ENCODE results near the gene ALDH3B1. TPM values are rescaled to one million over a fixed set of nuclear protein-coding genes. Genes with fewer than 3 reads are reported as not detected.
"Not testable (repeated sequence)": the region's sequence is repeated elsewhere in the genome, so short reads cannot be mapped to it uniquely, and the experiment has no call there.

ALDH3B1 gene
- total RNA-seq (2022) (41.6 and 68.2 TPM in 2 replicates), Bru-seq, nascent RNA (percentile 72 among the genes with signal in this experiment), BruChase-seq, experiment 1, labeled RNA remaining after a 6-hour chase (percentile 69 among the genes with signal in this experiment), BruChase-seq, experiment 2, labeled RNA remaining after a 2-hour chase (percentile 70 among the genes with signal in this experiment)
- long read RNA-seq, transcript ALDH3B1-201 (10 exons, 2,786 nt): major isoform, 48 of 88 reads
- long read RNA-seq, partial matches to known transcripts: 10 of 88 reads
- long read RNA-seq, other reads (novel, unspliced or antisense): 21 of 88 reads

GRCh38 chr11:68010090-68011041 lies at the start of gene ALDH3B1:
Gene ALDH3B1 (plus strand): TSS chr11:68010327. CDS start chr11:68015298, 4,971 bp downstream.
- peak within 1 kb of the TSS; percentile 88 for H3K4me3 Mint-ChIP-seq (ENCODE audit: low read depth, unreplicated experiment)
- no peak for TF ChIP-seq CTCF (IDR thresholded peaks at IDR 0.05; ENCODE audit: unreplicated experiment)
- H3K27ac Mint-ChIP-seq (ENCODE audit: unreplicated experiment): peak within 1 kb of the TSS; percentile 97
- intact Hi-C loops (cut with micrococcal nuclease; ENCODE audit: unreplicated experiment): no loop called here
- peak; percentile 94 for DNase-seq
- BruUV-seq (replicated peaks): no TSS peak
- H3K4me1 Mint-ChIP-seq (ENCODE audit: low read depth, unreplicated experiment): peaks cover 70% of the 10 kb centered on the region
- no peaks in the 10 kb centered on the region for H3K9me3 Mint-ChIP-seq (ENCODE audit: low read depth, unreplicated experiment)
- peaks cover 70% of the 10 kb centered on the region for H3K36me3 Mint-ChIP-seq (ENCODE audit: insufficient read depth, unreplicated experiment)
- no peaks in the 10 kb centered on the region for H3K27me3 Mint-ChIP-seq (ENCODE audit: unreplicated experiment)
- CTCF ChIA-PET: interaction anchor here (0.6 to 1.9 kb wide), 4 partner anchors 11 to 199 kb away, joined by 3 to 6 read pairs (median 3); no protein-coding TSS in a partner anchor

- BruUV-seq (replicated peaks); H3K4me3 Mint-ChIP-seq (ENCODE audit: low read depth, unreplicated experiment); H3K36me3 Mint-ChIP-seq (ENCODE audit: insufficient read depth, unreplicated experiment); H3K9me3 Mint-ChIP-seq (ENCODE audit: low read depth, unreplicated experiment); H3K4me1 Mint-ChIP-seq (ENCODE audit: low read depth, unreplicated experiment); intact Hi-C loops (cut with micrococcal nuclease; ENCODE audit: unreplicated experiment); DNase-seq; H3K27ac Mint-ChIP-seq (ENCODE audit: unreplicated experiment): not testable (repeated sequence)
- CTCF ChIA-PET: interaction anchor here (0.7 kb wide), 1 partner anchor 1079 kb away, joined by 4 read pairs; no protein-coding TSS in a partner anchor
- peaks cover 61% of the 10 kb centered on the region for H3K27me3 Mint-ChIP-seq (ENCODE audit: unreplicated experiment)
These were observed 46.9 kb upstream of the ALDH3B1 start for GRCh38 chr11:67963217-67963616.

GRCh38 chr11:67963879-67964278 lies 46.2 kb upstream of the ALDH3B1 start:
- DNase-seq; H3K27ac Mint-ChIP-seq (ENCODE audit: unreplicated experiment); H3K9me3 Mint-ChIP-seq (ENCODE audit: low read depth, unreplicated experiment); H3K4me3 Mint-ChIP-seq (ENCODE audit: low read depth, unreplicated experiment); intact Hi-C loops (cut with micrococcal nuclease; ENCODE audit: unreplicated experiment); BruUV-seq (replicated peaks); H3K4me1 Mint-ChIP-seq (ENCODE audit: low read depth, unreplicated experiment); CTCF ChIA-PET; H3K36me3 Mint-ChIP-seq (ENCODE audit: insufficient read depth, unreplicated experiment): not testable (repeated sequence)
- H3K27me3 Mint-ChIP-seq (ENCODE audit: unreplicated experiment): peaks cover 68% of the 10 kb centered on the region

- intact Hi-C loops (cut with micrococcal nuclease; ENCODE audit: unreplicated experiment); DNase-seq; H3K9me3 Mint-ChIP-seq (ENCODE audit: low read depth, unreplicated experiment); H3K27ac Mint-ChIP-seq (ENCODE audit: unreplicated experiment); H3K36me3 Mint-ChIP-seq (ENCODE audit: insufficient read depth, unreplicated experiment); CTCF ChIA-PET; BruUV-seq (replicated peaks); H3K4me1 Mint-ChIP-seq (ENCODE audit: low read depth, unreplicated experiment); H3K4me3 Mint-ChIP-seq (ENCODE audit: low read depth, unreplicated experiment): not testable (repeated sequence)
- H3K27me3 Mint-ChIP-seq (ENCODE audit: unreplicated experiment): peaks cover 62% of the 10 kb centered on the region
These were observed 45.4 kb upstream of the ALDH3B1 start for GRCh38 chr11:67964746-67965145.

- CTCF ChIA-PET: interaction anchor here (0.6 kb wide), 1 partner anchor 795 kb away, joined by 5 read pairs; no protein-coding TSS in a partner anchor
- H3K4me3 Mint-ChIP-seq (ENCODE audit: low read depth, unreplicated experiment); H3K27ac Mint-ChIP-seq (ENCODE audit: unreplicated experiment); H3K9me3 Mint-ChIP-seq (ENCODE audit: low read depth, unreplicated experiment); H3K36me3 Mint-ChIP-seq (ENCODE audit: insufficient read depth, unreplicated experiment); H3K4me1 Mint-ChIP-seq (ENCODE audit: low read depth, unreplicated experiment); DNase-seq; BruUV-seq (replicated peaks); intact Hi-C loops (cut with micrococcal nuclease; ENCODE audit: unreplicated experiment): not testable (repeated sequence)
- H3K27me3 Mint-ChIP-seq (ENCODE audit: unreplicated experiment): peaks cover 57% of the 10 kb centered on the region
These were observed 44.2 kb upstream of the ALDH3B1 start for GRCh38 chr11:67965830-67966348.

- H3K4me3 Mint-ChIP-seq (ENCODE audit: low read depth, unreplicated experiment); H3K27ac Mint-ChIP-seq (ENCODE audit: unreplicated experiment); intact Hi-C loops (cut with micrococcal nuclease; ENCODE audit: unreplicated experiment); CTCF ChIA-PET; DNase-seq; H3K9me3 Mint-ChIP-seq (ENCODE audit: low read depth, unreplicated experiment); BruUV-seq (replicated peaks): not testable (repeated sequence)
- Mint-ChIP-seq H3K27me3 (ENCODE audit: unreplicated experiment) (peaks cover 32% of the 10 kb centered on the region), H3K36me3 (ENCODE audit: insufficient read depth, unreplicated experiment) (peaks cover 13% of the 10 kb centered on the region), H3K4me1 (ENCODE audit: low read depth, unreplicated experiment) (peaks cover 21% of the 10 kb centered on the region)
These were observed 35.4 kb upstream of the ALDH3B1 start for GRCh38 chr11:67974746-67975145.

- BruUV-seq (replicated peaks); H3K27ac Mint-ChIP-seq (ENCODE audit: unreplicated experiment); H3K9me3 Mint-ChIP-seq (ENCODE audit: low read depth, unreplicated experiment); intact Hi-C loops (cut with micrococcal nuclease; ENCODE audit: unreplicated experiment): not testable (repeated sequence)
- Mint-ChIP-seq H3K36me3 (ENCODE audit: insufficient read depth, unreplicated experiment) (peaks cover 13% of the 10 kb centered on the region), H3K27me3 (ENCODE audit: unreplicated experiment) (peaks cover 12% of the 10 kb centered on the region), H3K4me1 (ENCODE audit: low read depth, unreplicated experiment) (peaks cover 27% of the 10 kb centered on the region), H3K4me3 (ENCODE audit: low read depth, unreplicated experiment) (peak overlapping the region; percentile 37)
- CTCF ChIA-PET: interaction anchor here (1.3 kb wide), 1 partner anchor 23 kb away, joined by 4 read pairs; no protein-coding TSS in a partner anchor
- peak; percentile 83 for DNase-seq
These were observed 31.2 kb upstream of the ALDH3B1 start for GRCh38 chr11:67978766-67979418.

GRCh38 chr11:67981226-67981625 lies 28.9 kb upstream of the ALDH3B1 start:
- intact Hi-C loops (cut with micrococcal nuclease; ENCODE audit: unreplicated experiment): not testable (repeated sequence)

More at GRCh38 chr11:67981226-67981625, 28.9 kb upstream of the ALDH3B1 start:
- Mint-ChIP-seq H3K4me1 (ENCODE audit: low read depth, unreplicated experiment) (peaks cover 27% of the 10 kb centered on the region), H3K36me3 (ENCODE audit: insufficient read depth, unreplicated experiment) (peaks cover 13% of the 10 kb centered on the region)
- BruUV-seq (replicated peaks); H3K4me3 Mint-ChIP-seq (ENCODE audit: low read depth, unreplicated experiment); CTCF ChIA-PET; DNase-seq; H3K27me3 Mint-ChIP-seq (ENCODE audit: unreplicated experiment); H3K27ac Mint-ChIP-seq (ENCODE audit: unreplicated experiment); H3K9me3 Mint-ChIP-seq (ENCODE audit: low read depth, unreplicated experiment): not testable (repeated sequence)

All from Calu3 (cell line).